ENCODE data around the gene RCCD1.
A peak's percentile ranks its signal among the peaks of the same experiment; 100 is the strongest.
"Not testable (repeated sequence)": the region's sequence is repeated elsewhere in the genome, so short reads cannot be mapped to it uniquely, and the experiment has no call there.

RCCD1 gene

DNA sequence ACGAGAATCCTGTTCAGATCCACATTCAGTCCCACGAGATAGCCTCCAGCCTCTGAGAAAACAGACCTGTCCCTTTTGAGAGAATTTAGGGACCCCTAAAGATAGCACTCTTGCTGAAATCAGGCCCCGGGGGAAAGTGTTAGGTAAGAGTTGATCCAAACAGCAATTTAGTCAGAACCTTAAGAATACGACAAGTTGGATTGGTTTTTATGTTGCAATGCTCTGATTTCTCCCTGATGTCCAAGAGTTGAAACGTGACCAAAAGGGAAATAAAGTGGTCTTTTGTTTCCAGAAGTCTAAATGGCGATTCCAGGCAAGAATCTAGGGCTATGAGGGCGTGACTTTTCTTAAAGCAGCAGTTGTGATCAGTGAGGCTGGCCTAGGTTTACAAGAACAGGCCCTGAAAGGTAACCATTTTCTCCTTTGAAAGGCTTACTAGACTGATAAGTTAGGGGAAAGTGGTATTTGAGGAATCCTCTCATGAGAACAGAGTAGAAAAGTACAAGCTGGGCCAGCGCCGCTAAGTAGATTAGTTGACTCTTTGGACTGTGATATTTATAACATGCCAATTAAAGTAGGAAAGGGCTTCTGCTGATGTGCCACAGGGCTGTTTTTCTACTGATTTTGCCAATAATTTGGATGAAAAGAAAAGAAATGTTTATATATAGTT is 46.7 kb upstream of the RCCD1 start:
- no peak overlapping the region for H3K4me3 ChIP-seq (ENCODE audit: low read depth in 1 of 2, low read length in 1 of 2)
- no peak for TF ChIP-seq CTCF (IDR thresholded peaks at IDR 0.05)
- H3K27ac ChIP-seq, result peak overlapping the region; percentile 47
- peaks cover 42 to 48% of the 10 kb centered on the region in 2 experiments for H3K4me1 ChIP-seq (ENCODE audit: control insufficient read depth in 1 of 2, insufficient read depth in 1 of 2, low read depth in 1 of 2, low read length in 1 of 2)
- peaks cover 83% of the 10 kb centered on the region for H3K36me3 ChIP-seq
- no peaks in the 10 kb centered on the region for H3K27me3 ChIP-seq
- H3K9me3 ChIP-seq, result no peaks in the 10 kb centered on the region

- H3K27me3 ChIP-seq; H3K27ac ChIP-seq; H3K9me3 ChIP-seq; H3K4me3 ChIP-seq (ENCODE audit: low read depth in 1 of 2, low read length in 1 of 2): not testable (repeated sequence)
- H3K36me3 ChIP-seq, result peaks cover 91% of the 10 kb centered on the region
- H3K4me1 ChIP-seq (ENCODE audit: control insufficient read depth in 1 of 2, insufficient read depth in 1 of 2, low read depth in 1 of 2, low read length in 1 of 2), result peaks cover 46 to 52% of the 10 kb centered on the region in 2 experiments
Observed at GRCh38 chr15:90909449-90909848, 45.2 kb upstream of the RCCD1 start.

GRCh38 chr15:90909976-90910375 is 44.7 kb upstream of the RCCD1 start:
- Histone ChIP-seq H3K9me3 (no peaks in the 10 kb centered on the region), H3K27me3 (no peaks in the 10 kb centered on the region), H3K36me3 (peaks cover 87% of the 10 kb centered on the region), H3K4me1 (ENCODE audit: control insufficient read depth in 1 of 2, insufficient read depth in 1 of 2, low read depth in 1 of 2, low read length in 1 of 2) (peaks cover 51 to 52% of the 10 kb centered on the region in 2 experiments), H3K27ac (peak overlapping the region; percentile 18), H3K4me3 (ENCODE audit: low read depth in 1 of 2, low read length in 1 of 2) (no peak overlapping the region)
- TF ChIP-seq CTCF (IDR thresholded peaks at IDR 0.05), result no peak

DNA sequence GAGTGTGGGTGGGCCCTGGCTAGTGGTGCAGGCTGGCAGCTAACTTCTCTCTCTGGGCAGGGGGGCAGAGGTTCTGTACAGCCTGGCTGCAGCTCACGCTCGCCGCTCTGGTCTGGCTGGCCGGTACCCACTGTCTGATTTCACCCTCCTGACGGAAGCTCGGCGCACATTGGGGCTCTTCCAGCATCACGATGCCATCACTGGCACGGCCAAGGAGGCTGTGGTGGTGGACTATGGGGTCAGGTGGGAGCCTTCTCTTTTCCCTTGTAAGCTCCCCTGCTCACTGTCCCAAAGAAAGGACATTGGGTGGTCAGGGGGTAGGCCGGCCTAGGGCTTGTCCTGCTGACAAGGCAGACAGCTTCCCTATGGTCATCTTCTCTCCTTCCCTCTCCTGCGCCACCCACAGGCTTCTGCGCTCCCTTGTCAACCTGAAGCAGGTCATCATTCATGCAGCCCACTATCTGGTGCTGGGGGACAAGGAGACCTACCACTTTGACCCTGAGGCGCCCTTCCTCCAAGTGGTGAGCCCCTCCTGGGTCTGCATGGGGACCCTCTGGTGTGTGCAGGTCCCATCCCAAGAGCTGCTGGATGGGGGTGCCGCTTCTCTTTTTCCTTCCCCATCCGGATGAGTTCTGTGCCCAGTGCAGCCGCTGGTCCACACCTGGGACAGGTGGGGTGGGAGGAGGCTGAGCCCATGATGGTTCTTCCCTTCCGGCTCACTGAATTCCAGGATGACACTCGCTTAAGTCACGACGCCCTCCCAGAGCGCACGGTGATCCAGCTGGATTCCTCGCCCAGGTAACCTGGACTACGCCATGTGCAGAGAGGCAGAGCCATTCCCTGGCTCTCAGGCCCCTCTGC is 44.0 kb upstream of the RCCD1 start:
- Histone ChIP-seq H3K36me3 (peaks cover 80% of the 10 kb centered on the region), H3K4me3 (ENCODE audit: low read depth in 1 of 2, low read length in 1 of 2) (no peak overlapping the region), H3K27me3 (no peaks in the 10 kb centered on the region), H3K4me1 (ENCODE audit: control insufficient read depth in 1 of 2, insufficient read depth in 1 of 2, low read depth in 1 of 2, low read length in 1 of 2) (peaks cover 57 to 58% of the 10 kb centered on the region in 2 experiments), H3K9me3 (no peaks in the 10 kb centered on the region), H3K27ac (peak overlapping the region; percentile 94)
- TF ChIP-seq CTCF (IDR thresholded peaks at IDR 0.05), result no peak

DNA sequence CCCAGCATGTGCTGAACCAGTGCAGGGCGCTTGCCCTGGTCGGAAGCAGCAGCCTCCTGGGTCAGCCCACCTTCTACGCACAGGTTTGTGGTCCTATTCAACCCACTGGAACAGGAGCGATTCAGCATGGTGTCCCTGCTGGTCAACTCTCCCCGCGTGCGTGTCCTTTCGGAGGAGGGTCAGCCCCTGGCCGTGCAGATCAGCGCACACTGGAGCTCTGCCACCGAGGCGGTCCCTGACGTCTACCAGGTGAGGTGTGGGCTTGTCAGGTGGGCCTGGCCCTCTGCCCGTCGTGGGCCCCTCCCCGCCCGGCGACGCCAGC is 43.4 kb upstream of the RCCD1 start:
- Histone ChIP-seq H3K27me3 (no peaks in the 10 kb centered on the region), H3K9me3 (no peaks in the 10 kb centered on the region), H3K36me3 (peaks cover 74% of the 10 kb centered on the region), H3K4me1 (ENCODE audit: control insufficient read depth in 1 of 2, insufficient read depth in 1 of 2, low read depth in 1 of 2, low read length in 1 of 2) (peaks cover 63 to 64% of the 10 kb centered on the region in 2 experiments), H3K27ac (peak overlapping the region; percentile 94), H3K4me3 (ENCODE audit: low read depth in 1 of 2, low read length in 1 of 2) (peak overlapping the region in 1 of 2 experiments; percentile 11)
- TF ChIP-seq CTCF (IDR thresholded peaks at IDR 0.05), result no peak

Data from neutrophil (primary cell).